GM12878 (cell line): ENCODE measurements around the gene AKAP13. TPM values are rescaled to one million over a fixed set of nuclear protein-coding genes. Genes with fewer than 3 reads are reported as not detected.

Experiments used
- ATAC-seq: fragments of 200-7000 bp; cut with Tn5 transposase; 3 replicates; pipeline ENCODE4 v1.9.1; 2020; ENCODE audit warnings: mild to moderate bottlenecking, moderate library complexity
- BruUV-seq: library from RNA; stranded (reverse); fragments of 400-500 nt; replicated peaks from 2 replicates; lab custom pipeline; 2021; lab: Mats Ljungman, UMichigan
- CTCF ChIA-PET: fragments of 300-600 bp; sonication (Branson Sonifier 250); formaldehyde crosslinking; extraction: SDS; loops from one replicate; lab custom pipeline; 2021; ENCODE audit warnings: inconsistent platforms; lab: Yijun Ruan, JAX
- POLR2A ChIA-PET: fragments of 350-600 bp; formaldehyde crosslinking; extraction: SDS; loops from one replicate; lab custom pipeline; 2021; ENCODE audit warnings: inconsistent platforms; lab: Charles Lee
- RAD21 ChIA-PET: fragments of 300-600 bp; sonication (Branson Sonifier 250); formaldehyde crosslinking; loops from one replicate; lab custom pipeline; 2023; ENCODE audit warnings: antibody characterized with exemption; ENCODE audit not compliant: unreplicated experiment; lab: Charles Lee
- SMC1A ChIA-PET: fragments of 300-600 bp; sonication (Branson Sonifier 250); formaldehyde crosslinking; loops from one replicate; lab custom pipeline; 2023; ENCODE audit not compliant: unreplicated experiment, uncharacterized antibody; lab: Charles Lee
- DNase-seq: peaks from one replicate; pipeline ENCODE4 v3.0.0-alpha.2; 2011; ENCODE audit warnings: low read depth, low spot score
- FAIRE-seq: peaks from 3 replicates; lab custom pipeline; 2011; peaks lifted over from hg19 to GRCh38; lab: Jason Lieb, UNC
- H2AFZ ChIP-seq: 2 replicates; pipeline ENCODE4 v1.6.0; 2011; ENCODE audit warnings: low read depth, low read length, control low read depth; ENCODE audit not compliant: control insufficient read depth
- H3K27ac ChIP-seq: 2 replicates; pipeline ENCODE4 v1.5.1; 2011; ENCODE audit warnings: control low read depth; ENCODE audit not compliant: control insufficient read depth, insufficient read depth
- H3K27me3 ChIP-seq, 2 experiments: replicated peaks in 1 of 2; 2 replicates each; pipeline versions ENCODE4 v1.6.0 to v1.6.1; 2011; ENCODE audit warnings: low read length in 1 of 2; ENCODE audit not compliant: control insufficient read depth in 2 of 2, insufficient read depth in 2 of 2
- H3K36me3 ChIP-seq, 2 experiments: 2 replicates each; pipeline ENCODE4 v1.5.1; 2011; ENCODE audit warnings: low read length in 1 of 2; ENCODE audit not compliant: control insufficient read depth in 2 of 2, insufficient read depth in 2 of 2
- H3K4me1 ChIP-seq: 2 replicates; pipeline ENCODE4 v1.6.1; 2011; ENCODE audit warnings: mild to moderate bottlenecking, low read length, moderate library complexity, mixed read lengths; ENCODE audit not compliant: control insufficient read depth, insufficient read depth
- H3K4me2 ChIP-seq: 2 replicates; pipeline ENCODE4 v1.6.0; 2011; ENCODE audit warnings: control low read depth; ENCODE audit not compliant: control insufficient read depth, insufficient read depth
- H3K4me3 ChIP-seq: fragments of 200-600 bp; sonication (generic); 2 replicates; pipeline ENCODE4 v1.5.1; 2016
- H3K79me2 ChIP-seq: 2 replicates; pipeline ENCODE4 v1.6.0; 2011; ENCODE audit warnings: low read length; ENCODE audit not compliant: control insufficient read depth, insufficient read depth
- H3K9ac ChIP-seq: 2 replicates; pipeline ENCODE4 v1.8.0; 2011; ENCODE audit warnings: low read length, control low read depth, mixed read lengths; ENCODE audit not compliant: control insufficient read depth, insufficient read depth
- H3K9me3 ChIP-seq: replicated peaks from 3 replicates; pipeline ENCODE4 v1.5.1; 2011; ENCODE audit warnings: mild to moderate bottlenecking, low read length; ENCODE audit not compliant: control insufficient read depth, insufficient read depth
- H4K20me1 ChIP-seq: 2 replicates; pipeline ENCODE4 v1.6.0; 2011; ENCODE audit not compliant: control insufficient read depth, insufficient read depth
- BHLHE40 ChIP-seq, 2 experiments: fragments of 450-650 bp in 1 of 2; IDR thresholded peaks; 2 replicates each; pipeline ENCODE4 v1.6.1; 2011 to 2017; ENCODE audit warnings: low read depth in 2 of 2, borderline replicate concordance in 1 of 2, improper control_type of control experiment in 1 of 2, low read length in 1 of 2, mild to moderate bottlenecking in 1 of 2
- CBX5 ChIP-seq: sonication (generic); IDR thresholded peaks from 2 replicates; pipeline ENCODE4 v1.6.1; 2016; ENCODE audit warnings: low read depth, moderate library complexity, mild to moderate bottlenecking, inconsistent platforms
- EZH2 ChIP-seq: IDR thresholded peaks from 2 replicates; pipeline ENCODE4 v1.6.1; 2012; ENCODE audit warnings: low read depth, mild to moderate bottlenecking, control low read depth, inconsistent platforms, low read length, borderline replicate concordance; ENCODE audit not compliant: control insufficient read depth
- MYB ChIP-seq: fragments of 150-350 bp; IDR thresholded peaks from 2 replicates; pipeline ENCODE4 v1.6.1; 2014; ENCODE audit warnings: mild to moderate bottlenecking, low read depth, low read length, borderline replicate concordance
- NRF1 ChIP-seq: conservative IDR thresholded peaks from 2 replicates; pipeline ENCODE4 v1.6.1; 2011; ENCODE audit warnings: mild to moderate bottlenecking, low read depth, low read length, improper control_type of control experiment
- PAX8 ChIP-seq: fragments of 450-650 bp; IDR thresholded peaks from 2 replicates; pipeline ENCODE4 v1.6.1; 2017; ENCODE audit warnings: mild to moderate bottlenecking, moderate library complexity
- RUNX3 ChIP-seq: IDR thresholded peaks from 2 replicates; pipeline ENCODE4 v1.6.1; 2012; ENCODE audit warnings: low read length, inconsistent platforms
- STAT3 ChIP-seq: IDR thresholded peaks from 2 replicates; pipeline ENCODE4 v1.6.1; 2011; ENCODE audit warnings: low read depth, low read length, improper control_type of control experiment
- YBX1 ChIP-seq: fragments of 450-650 bp; IDR thresholded peaks from 2 replicates; pipeline ENCODE4 v1.6.1; 2016; ENCODE audit warnings: antibody characterized with exemption
- ZNF207 ChIP-seq: fragments of 450-650 bp; IDR thresholded peaks from 2 replicates; pipeline ENCODE4 v1.6.1; 2014; ENCODE audit warnings: antibody characterized with exemption, mild to moderate bottlenecking, borderline replicate concordance
- WGBS: methylation state at CpG from one replicate; pipeline ENCODE4 v1.1.6; 2016; ENCODE audit warnings: low lambda C conversion rate; ENCODE audit not compliant: insufficient replicate concordance, insufficient coverage; ENCODE audit errors: missing lambda C conversion rate; 5-methylcytosine and 5-hydroxymethylcytosine counted together
- in situ Hi-C: fragments of 300-500 bp; cut with MboI; formaldehyde crosslinking; loops from 9 replicates; pipeline ENCODE4 v1.14.3; 2018; ENCODE audit warnings: mixed read lengths
- intact Hi-C: fragments of 100-400 bp; cut with micrococcal nuclease; formaldehyde crosslinking; loops from one replicate; pipeline ENCODE4 v1.14.2; 2022; ENCODE audit not compliant: unreplicated experiment
- polyA plus RNA-seq, 11 experiments: library from polyadenylated mRNA; depleted of rRNA in 4 of 11; unstranded in 6 of 11; stranded (reverse) in 5 of 11; fragments of >200 nt; fragmentation: Nextera tagmentation in 4 of 11; fragmentation: Illumina TruSeq in 1 of 11; extraction: Ambion mirVana in 4 of 11; extraction: Trizol in 1 of 11; gene quantifications; 1 replicate in 1 of 11; 2 replicates in 10 of 11; pipeline versions ENCODE4 v1.2.1 to v1.2.3, GENCODE V29; 2011 to 2016; ENCODE audit warnings: inconsistent platforms in 2 of 11, missing spikeins in 2 of 11, low read depth in 1 of 11
- total RNA-seq, 4 experiments: library from RNA; depleted of rRNA in 3 of 4; stranded (reverse); fragments of >200 nt in 3 of 4; fragmentation: Illumina TruSeq in 1 of 4; extraction: Trizol in 1 of 4; gene quantifications; 2 replicates each; pipeline versions ENCODE4 v1.2.1 to v1.2.3, GENCODE V29; 2013 to 2021
- TF ChIP-seq, protein P1 (sequence below): fragments of 450-650 bp; IDR thresholded peaks from 2 replicates; pipeline ENCODE4 v1.6.1; 2017; ENCODE audit warnings: mild to moderate bottlenecking
- TF ChIP-seq, protein P2 (sequence below): IDR thresholded peaks from 2 replicates; pipeline ENCODE4 v1.6.1; 2012; ENCODE audit warnings: mild to moderate bottlenecking, low read depth, low read length
- TF ChIP-seq, protein P3 (sequence below): fragments of 450-650 bp; IDR thresholded peaks from 2 replicates; pipeline ENCODE4 v1.6.1; 2017; ENCODE audit warnings: mild to moderate bottlenecking, moderate library complexity

The AKAP13 gene
- total and polyA plus RNA-seq, 10 of the 15 experiments (the other 5 are each of a cell fraction or from before 2014, with no cell fraction given): 14.4 to 74.9 (median 55.1) TPM

DNA sequence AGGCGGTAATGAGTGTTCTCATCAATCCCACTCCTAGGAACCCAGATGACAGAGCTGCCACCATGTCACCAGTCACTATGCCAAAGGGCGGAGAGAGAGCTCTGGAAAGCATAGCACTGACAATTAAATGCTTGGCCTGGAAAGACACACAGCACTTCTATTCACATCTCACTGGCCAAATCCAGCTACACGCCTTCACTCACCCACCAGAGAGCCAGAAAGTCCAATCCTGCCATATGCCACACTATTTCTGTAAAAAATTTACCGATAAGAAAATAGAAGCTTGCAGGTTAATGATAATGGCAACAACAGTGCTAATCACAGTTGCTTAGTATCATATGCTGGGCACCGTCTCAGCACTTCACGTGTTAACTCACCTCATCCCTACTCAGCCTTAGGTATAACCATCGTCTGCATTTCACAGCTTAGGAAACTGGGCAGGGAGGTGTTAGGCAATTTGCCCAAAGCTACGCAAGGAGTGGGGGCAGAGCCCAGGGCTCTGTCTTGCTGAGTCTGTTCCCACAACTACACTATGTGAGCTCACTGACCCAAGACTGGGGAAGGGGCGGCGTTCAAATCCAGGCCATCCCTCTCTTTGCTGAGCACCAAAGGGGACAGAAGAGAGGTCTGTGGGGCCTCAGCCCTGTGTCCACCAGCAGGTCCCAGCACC is 397.8 kb downstream of the AKAP13 start:
- Histone ChIP-seq H4K20me1 (no peaks in the 10 kb centered on the region; the same call in 1 of the 2 replicates), H3K27me3 (no peaks in the 10 kb centered on the region), H3K9ac (no peak overlapping the region), H3K27ac (no peak overlapping the region), H2AFZ (no peak overlapping the region), H3K4me2 (no peak overlapping the region), H3K36me3 (no peaks in the 10 kb centered on the region), H3K79me2 (no peaks in the 10 kb centered on the region), H3K9me3 (no peaks in the 10 kb centered on the region), H3K4me3 (no peak overlapping the region), H3K4me1 (no peaks in the 10 kb centered on the region)
- RAD21 ChIA-PET: interaction anchor here (0.9 kb wide), 1 partner anchor 13 kb away, joined by 3 read pairs; no protein-coding TSS in a partner anchor
- intact Hi-C loops: no loop called here
- CTCF ChIA-PET: interaction anchor here (2.6 kb wide), 1 partner anchor 11 kb away, joined by 8 read pairs; no protein-coding TSS in a partner anchor
- POLR2A ChIA-PET: interaction anchor here (0.5 kb wide), 1 partner anchor 47 kb away, joined by 3 read pairs; no protein-coding TSS in a partner anchor
- BruUV-seq: no TSS peak
- FAIRE-seq (no peak), DNase-seq (no peak), ATAC-seq (no peak)
- in situ Hi-C loops: no loop called here
- SMC1A ChIA-PET: interaction anchor here (0.6 to 1.1 kb wide), 3 partner anchors 9 to 48 kb away, joined by 3 to 4 read pairs (median 3); no protein-coding TSS in a partner anchor
- 85% methylated on average over 10 of the region's 10 CpGs for WGBS
- TF ChIP-seq YBX1 (no peak), BHLHE40 (IDR thresholded peaks at IDR 0.05; ENCODE audit: borderline replicate concordance in 1 of 2, low read depth in 2 of 2, low read length in 1 of 2) (no peak), EZH2 (no peak), CBX5 (no peak), RUNX3 (no peak), ZNF207 (no peak), STAT3 (no peak), NRF1 (no peak), MYB (no peak), PAX8 (no peak)
- TF ChIP-seq, protein P1, sequence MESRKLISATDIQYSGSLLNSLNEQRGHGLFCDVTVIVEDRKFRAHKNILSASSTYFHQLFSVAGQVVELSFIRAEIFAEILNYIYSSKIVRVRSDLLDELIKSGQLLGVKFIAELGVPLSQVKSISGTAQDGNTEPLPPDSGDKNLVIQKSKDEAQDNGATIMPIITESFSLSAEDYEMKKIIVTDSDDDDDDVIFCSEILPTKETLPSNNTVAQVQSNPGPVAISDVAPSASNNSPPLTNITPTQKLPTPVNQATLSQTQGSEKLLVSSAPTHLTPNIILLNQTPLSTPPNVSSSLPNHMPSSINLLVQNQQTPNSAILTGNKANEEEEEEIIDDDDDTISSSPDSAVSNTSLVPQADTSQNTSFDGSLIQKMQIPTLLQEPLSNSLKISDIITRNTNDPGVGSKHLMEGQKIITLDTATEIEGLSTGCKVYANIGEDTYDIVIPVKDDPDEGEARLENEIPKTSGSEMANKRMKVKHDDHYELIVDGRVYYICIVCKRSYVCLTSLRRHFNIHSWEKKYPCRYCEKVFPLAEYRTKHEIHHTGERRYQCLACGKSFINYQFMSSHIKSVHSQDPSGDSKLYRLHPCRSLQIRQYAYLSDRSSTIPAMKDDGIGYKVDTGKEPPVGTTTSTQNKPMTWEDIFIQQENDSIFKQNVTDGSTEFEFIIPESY: no peak
- TF ChIP-seq, protein P2, sequence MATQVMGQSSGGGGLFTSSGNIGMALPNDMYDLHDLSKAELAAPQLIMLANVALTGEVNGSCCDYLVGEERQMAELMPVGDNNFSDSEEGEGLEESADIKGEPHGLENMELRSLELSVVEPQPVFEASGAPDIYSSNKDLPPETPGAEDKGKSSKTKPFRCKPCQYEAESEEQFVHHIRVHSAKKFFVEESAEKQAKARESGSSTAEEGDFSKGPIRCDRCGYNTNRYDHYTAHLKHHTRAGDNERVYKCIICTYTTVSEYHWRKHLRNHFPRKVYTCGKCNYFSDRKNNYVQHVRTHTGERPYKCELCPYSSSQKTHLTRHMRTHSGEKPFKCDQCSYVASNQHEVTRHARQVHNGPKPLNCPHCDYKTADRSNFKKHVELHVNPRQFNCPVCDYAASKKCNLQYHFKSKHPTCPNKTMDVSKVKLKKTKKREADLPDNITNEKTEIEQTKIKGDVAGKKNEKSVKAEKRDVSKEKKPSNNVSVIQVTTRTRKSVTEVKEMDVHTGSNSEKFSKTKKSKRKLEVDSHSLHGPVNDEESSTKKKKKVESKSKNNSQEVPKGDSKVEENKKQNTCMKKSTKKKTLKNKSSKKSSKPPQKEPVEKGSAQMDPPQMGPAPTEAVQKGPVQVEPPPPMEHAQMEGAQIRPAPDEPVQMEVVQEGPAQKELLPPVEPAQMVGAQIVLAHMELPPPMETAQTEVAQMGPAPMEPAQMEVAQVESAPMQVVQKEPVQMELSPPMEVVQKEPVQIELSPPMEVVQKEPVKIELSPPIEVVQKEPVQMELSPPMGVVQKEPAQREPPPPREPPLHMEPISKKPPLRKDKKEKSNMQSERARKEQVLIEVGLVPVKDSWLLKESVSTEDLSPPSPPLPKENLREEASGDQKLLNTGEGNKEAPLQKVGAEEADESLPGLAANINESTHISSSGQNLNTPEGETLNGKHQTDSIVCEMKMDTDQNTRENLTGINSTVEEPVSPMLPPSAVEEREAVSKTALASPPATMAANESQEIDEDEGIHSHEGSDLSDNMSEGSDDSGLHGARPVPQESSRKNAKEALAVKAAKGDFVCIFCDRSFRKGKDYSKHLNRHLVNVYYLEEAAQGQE: no peak
- TF ChIP-seq, protein P3, sequence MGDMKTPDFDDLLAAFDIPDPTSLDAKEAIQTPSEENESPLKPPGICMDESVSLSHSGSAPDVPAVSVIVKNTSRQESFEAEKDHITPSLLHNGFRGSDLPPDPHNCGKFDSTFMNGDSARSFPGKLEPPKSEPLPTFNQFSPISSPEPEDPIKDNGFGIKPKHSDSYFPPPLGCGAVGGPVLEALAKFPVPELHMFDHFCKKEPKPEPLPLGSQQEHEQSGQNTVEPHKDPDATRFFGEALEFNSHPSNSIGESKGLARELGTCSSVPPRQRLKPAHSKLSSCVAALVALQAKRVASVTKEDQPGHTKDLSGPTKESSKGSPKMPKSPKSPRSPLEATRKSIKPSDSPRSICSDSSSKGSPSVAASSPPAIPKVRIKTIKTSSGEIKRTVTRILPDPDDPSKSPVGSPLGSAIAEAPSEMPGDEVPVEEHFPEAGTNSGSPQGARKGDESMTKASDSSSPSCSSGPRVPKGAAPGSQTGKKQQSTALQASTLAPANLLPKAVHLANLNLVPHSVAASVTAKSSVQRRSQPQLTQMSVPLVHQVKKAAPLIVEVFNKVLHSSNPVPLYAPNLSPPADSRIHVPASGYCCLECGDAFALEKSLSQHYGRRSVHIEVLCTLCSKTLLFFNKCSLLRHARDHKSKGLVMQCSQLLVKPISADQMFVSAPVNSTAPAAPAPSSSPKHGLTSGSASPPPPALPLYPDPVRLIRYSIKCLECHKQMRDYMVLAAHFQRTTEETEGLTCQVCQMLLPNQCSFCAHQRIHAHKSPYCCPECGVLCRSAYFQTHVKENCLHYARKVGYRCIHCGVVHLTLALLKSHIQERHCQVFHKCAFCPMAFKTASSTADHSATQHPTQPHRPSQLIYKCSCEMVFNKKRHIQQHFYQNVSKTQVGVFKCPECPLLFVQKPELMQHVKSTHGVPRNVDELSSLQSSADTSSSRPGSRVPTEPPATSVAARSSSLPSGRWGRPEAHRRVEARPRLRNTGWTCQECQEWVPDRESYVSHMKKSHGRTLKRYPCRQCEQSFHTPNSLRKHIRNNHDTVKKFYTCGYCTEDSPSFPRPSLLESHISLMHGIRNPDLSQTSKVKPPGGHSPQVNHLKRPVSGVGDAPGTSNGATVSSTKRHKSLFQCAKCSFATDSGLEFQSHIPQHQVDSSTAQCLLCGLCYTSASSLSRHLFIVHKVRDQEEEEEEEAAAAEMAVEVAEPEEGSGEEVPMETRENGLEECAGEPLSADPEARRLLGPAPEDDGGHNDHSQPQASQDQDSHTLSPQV: no peak
